ENCODE data around the gene RARB.

- TF ChIP-seq POLR2AphosphoS5 (IDR thresholded peaks at IDR 0.05; ENCODE audit: borderline replicate concordance, low read depth, low read length) (no peak), EZH2 (IDR thresholded peaks at IDR 0.05) (no peak)
Observed at GRCh38 chr3:25478211-25478757, 50.2 kb downstream of the RARB start.
